GM13977 (cell line): ENCODE results near the gene NOL3.

Experiments
- DNase-seq: peaks from one replicate; pipeline ENCODE4 v3.0.0; 2012; ENCODE audit warnings: low spot score
- CTCF ChIP-seq: IDR thresholded peaks from 2 replicates; pipeline ENCODE4 v1.5.1; 2012; ENCODE audit warnings: mild to moderate bottlenecking, control low read depth; ENCODE audit not compliant: insufficient read depth; ENCODE audit errors: extremely low read depth, missing control alignments
- in situ Hi-C: fragments of 300-500 bp; cut with MboI; formaldehyde crosslinking; loops from one replicate; pipeline ENCODE4 v1.12.0; 2022; ENCODE audit warnings: low sequenced_read_pairs, low pct_unique_long_range_greater_than_20kb, mixed read lengths, inconsistent platforms; ENCODE audit not compliant: unreplicated experiment

The NOL3 gene

GRCh38 chr16:67183627-67184452 lies 13.5 kb downstream of the NOL3 start, which contains the start of gene MATCAP1:
TSS of gene MATCAP1 (minus strand) at chr16:67183963. CDS start at chr16:67180610, 3,353 bp downstream.
- in situ Hi-C loops = no loop called here
- TF ChIP-seq CTCF = no peak
- peak; percentile 100 for DNase-seq

- in situ Hi-C loops = no loop called here
- DNase-seq = no peak
- no peak for TF ChIP-seq CTCF
These were observed 14.2 kb downstream of the NOL3 start for GRCh38 chr16:67184453-67184994.

- in situ Hi-C loops = no loop called here
- DNase-seq = peak; percentile 85
- TF ChIP-seq CTCF = peak; percentile 97
These were observed 14.8 kb downstream of the NOL3 start for GRCh38 chr16:67184995-67185650.

GRCh38 chr16:67185651-67186134 lies 15.4 kb downstream of the NOL3 start:
- in situ Hi-C loops = no loop called here
- no peak for TF ChIP-seq CTCF
- DNase-seq = no peak

- in situ Hi-C loops = no loop called here
- no peak for TF ChIP-seq CTCF
- DNase-seq = no peak
These were observed 16.2 kb downstream of the NOL3 start for GRCh38 chr16:67186550-67186950.

GRCh38 chr16:67187175-67187890 lies 17.0 kb downstream of the NOL3 start:
- no peak for TF ChIP-seq CTCF
- in situ Hi-C loops = no loop called here
- DNase-seq = no peak
